Stimulated activated CD8-positive, alpha-beta memory T cell treated with anti-CD3 and anti-CD28 coated beads, Interleukin-4, amount 100 ng/mL, for 4 hours (primary cell): ENCODE data around the gene ABTB2.

Source experiments
- DNase-seq, 2 donors: peaks; one replicate each; pipeline ENCODE4 v3.0.0-alpha.2; 2020; ENCODE audit warnings: low read depth in 2 of 2, low spot score in 1 of 2

ABTB2 gene

GRCh38 chr11:34132261-34132965, 225.4 kb downstream of the ABTB2 start:
- no peak for DNase-seq

GRCh38 chr11:34128824-34129223, 229.0 kb downstream of the ABTB2 start:
- DNase-seq = no peak

- DNase-seq = no peak
Measured at GRCh38 chr11:34126959-34127848, 230.6 kb downstream of the ABTB2 start.

GRCh38 chr11:34124885-34125668, 232.7 kb downstream of the ABTB2 start:
- DNase-seq = no peak

- no peak for DNase-seq
Measured at GRCh38 chr11:34120651-34121050, 237.2 kb downstream of the ABTB2 start.

- no peak for DNase-seq
Measured at GRCh38 chr11:34114471-34114870, 243.3 kb downstream of the ABTB2 start.

- no peak for DNase-seq
Measured at GRCh38 chr11:34114014-34114413, 243.8 kb downstream of the ABTB2 start.

- no peak for DNase-seq
Measured at GRCh38 chr11:34111722-34112270, 246.0 kb downstream of the ABTB2 start.

GRCh38 chr11:34105957-34106504, 251.8 kb downstream of the ABTB2 start:
- DNase-seq = peak in 1 of 2 donors; percentile 9

- DNase-seq = peak; percentile 93 to 95
Measured at GRCh38 chr11:34105079-34105956, 252.5 kb downstream of the ABTB2 start, which contains the start of gene NAT10. Gene NAT10 (plus strand): TSS chr11:34105629. CDS start chr11:34108226, 2,597 bp downstream.

- no peak for DNase-seq
Measured at GRCh38 chr11:34104680-34105078, 253.1 kb downstream of the ABTB2 start.
